Keratinocyte (primary cell): ENCODE data around the gene MT1B.

ENCODE experiments used
- EZH2 ChIP-seq: IDR thresholded peaks from one replicate; pipeline ENCODE4 v1.6.1; 2012; ENCODE audit warnings: inconsistent platforms, mild to moderate bottlenecking, low read length, moderate library complexity
- TF ChIP-seq, protein P1 (sequence below), 3 experiments: IDR thresholded peaks in 1 of 3; conservative IDR thresholded peaks in 1 of 3; optimal IDR thresholded peaks in 1 of 3; 2 replicates in 2 of 3; 3 replicates in 1 of 3; pipeline versions ENCODE3 to v1.5.1; 2011; ENCODE audit warnings: low read length in 3 of 3, mild to moderate bottlenecking in 3 of 3, moderate library complexity in 2 of 3, control low read depth in 1 of 3, inconsistent platforms in 1 of 3; ENCODE audit not compliant: insufficient read depth in 2 of 3; ENCODE audit errors: extremely low read depth in 1 of 3

DNA sequence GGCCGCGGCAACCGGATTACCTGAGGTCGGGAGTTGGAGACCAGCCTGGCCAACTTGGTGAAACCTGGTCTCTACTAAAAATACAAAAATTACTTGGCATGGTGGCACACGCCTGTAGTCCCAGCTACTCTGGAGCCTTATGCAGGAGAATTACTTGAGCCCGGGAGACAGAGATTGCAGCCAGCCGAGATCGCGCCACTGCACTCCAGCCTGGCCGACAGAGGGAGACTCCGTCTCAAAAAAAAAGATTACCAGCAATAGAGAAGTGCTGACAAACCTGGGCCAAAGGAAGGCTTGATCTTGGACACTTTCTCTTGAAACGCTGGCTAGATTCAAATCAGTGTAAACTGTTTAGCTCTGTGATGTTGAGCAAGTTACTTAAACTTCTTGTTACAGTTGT is 22.2 kb downstream of the MT1B start:
- TF ChIP-seq, protein P1, sequence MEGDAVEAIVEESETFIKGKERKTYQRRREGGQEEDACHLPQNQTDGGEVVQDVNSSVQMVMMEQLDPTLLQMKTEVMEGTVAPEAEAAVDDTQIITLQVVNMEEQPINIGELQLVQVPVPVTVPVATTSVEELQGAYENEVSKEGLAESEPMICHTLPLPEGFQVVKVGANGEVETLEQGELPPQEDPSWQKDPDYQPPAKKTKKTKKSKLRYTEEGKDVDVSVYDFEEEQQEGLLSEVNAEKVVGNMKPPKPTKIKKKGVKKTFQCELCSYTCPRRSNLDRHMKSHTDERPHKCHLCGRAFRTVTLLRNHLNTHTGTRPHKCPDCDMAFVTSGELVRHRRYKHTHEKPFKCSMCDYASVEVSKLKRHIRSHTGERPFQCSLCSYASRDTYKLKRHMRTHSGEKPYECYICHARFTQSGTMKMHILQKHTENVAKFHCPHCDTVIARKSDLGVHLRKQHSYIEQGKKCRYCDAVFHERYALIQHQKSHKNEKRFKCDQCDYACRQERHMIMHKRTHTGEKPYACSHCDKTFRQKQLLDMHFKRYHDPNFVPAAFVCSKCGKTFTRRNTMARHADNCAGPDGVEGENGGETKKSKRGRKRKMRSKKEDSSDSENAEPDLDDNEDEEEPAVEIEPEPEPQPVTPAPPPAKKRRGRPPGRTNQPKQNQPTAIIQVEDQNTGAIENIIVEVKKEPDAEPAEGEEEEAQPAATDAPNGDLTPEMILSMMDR (optimal IDR thresholded peaks at IDR 0.05 in 1 of 3, IDR thresholded peaks at IDR 0.05 in 1 of 3, conservative IDR thresholded peaks at IDR 0.05 in 1 of 3; ENCODE audit: extremely low read depth in 1 of 3, insufficient read depth in 2 of 3, low read length in 3 of 3): peak; percentile 65 to 72 (median 67)
- TF ChIP-seq EZH2: no peak
